ENCODE data around the gene HOXA10.

HOXA10 gene

GRCh38 chr7:27173956-27174873 lies at the start of gene HOXA10:
HOXA10 (minus strand) TSS chr7:27174320; CDS start chr7:27174306, 14 bp downstream.
- DNase-seq (ENCODE audit: low read depth), result no peak

- no peak for DNase-seq (ENCODE audit: low read depth)
These were observed 47.2 kb upstream of the HOXA10 start for GRCh38 chr7:27221201-27221797.

- DNase-seq (ENCODE audit: low read depth), result no peak
These were observed 46.4 kb upstream of the HOXA10 start for GRCh38 chr7:27220440-27220955.

GRCh38 chr7:27219821-27220220 lies 45.7 kb upstream of the HOXA10 start:
- DNase-seq (ENCODE audit: low read depth), result no peak

- no peak for DNase-seq (ENCODE audit: low read depth)
These were observed 43.8 kb upstream of the HOXA10 start for GRCh38 chr7:27217951-27218350.

- no peak for DNase-seq (ENCODE audit: low read depth)
These were observed 41.2 kb upstream of the HOXA10 start for GRCh38 chr7:27215356-27215755.

GRCh38 chr7:27214239-27214950 lies 40.3 kb upstream of the HOXA10 start:
- DNase-seq (ENCODE audit: low read depth), result no peak

- no peak for DNase-seq (ENCODE audit: low read depth)
These were observed 39.5 kb upstream of the HOXA10 start for GRCh38 chr7:27213433-27214238.

- DNase-seq (ENCODE audit: low read depth), result no peak
These were observed 38.6 kb upstream of the HOXA10 start for GRCh38 chr7:27212497-27213432.

GRCh38 chr7:27211764-27212204 lies 37.7 kb upstream of the HOXA10 start:
- no peak for DNase-seq (ENCODE audit: low read depth)

- no peak for DNase-seq (ENCODE audit: low read depth)
These were observed 36.9 kb upstream of the HOXA10 start for GRCh38 chr7:27211084-27211446.

GRCh38 chr7:27210441-27211083 lies 36.4 kb upstream of the HOXA10 start:
- peak; percentile 43 for DNase-seq (ENCODE audit: low read depth)

- DNase-seq (ENCODE audit: low read depth), result no peak
These were observed 35.9 kb upstream of the HOXA10 start for GRCh38 chr7:27209933-27210440.

- DNase-seq (ENCODE audit: low read depth), result no peak
These were observed 34.9 kb upstream of the HOXA10 start for GRCh38 chr7:27208998-27209397.

- no peak for DNase-seq (ENCODE audit: low read depth)
These were observed 33.3 kb upstream of the HOXA10 start for GRCh38 chr7:27207348-27207985.

- DNase-seq (ENCODE audit: low read depth), result no peak
These were observed 31.5 kb upstream of the HOXA10 start for GRCh38 chr7:27205325-27206280.

GRCh38 chr7:27204851-27205322 lies 30.8 kb upstream of the HOXA10 start:
- no peak for DNase-seq (ENCODE audit: low read depth)
